GM12892 (cell line): ENCODE results near the gene NAV3.
"Not testable (repeated sequence)": the region's sequence is repeated elsewhere in the genome, so short reads cannot be mapped to it uniquely, and the experiment has no call there.

Source experiments
- DNase-seq: peaks from one replicate; pipeline ENCODE4 v3.0.0; 2011; ENCODE audit not compliant: insufficient read length
- FAIRE-seq: peaks from 2 replicates; lab custom pipeline; 2011; peaks lifted over from hg19 to GRCh38; lab: Jason Lieb, UNC
- POLR2A ChIP-seq: IDR thresholded peaks from 2 replicates; pipeline ENCODE4 v1.6.1; 2011; ENCODE audit warnings: low read depth, low read length, control low read depth
- POLR2AphosphoS5 ChIP-seq: IDR thresholded peaks from 2 replicates; pipeline ENCODE4 v1.6.1; 2011; ENCODE audit warnings: low read depth, low read length, control low read depth
- TAF1 ChIP-seq: IDR thresholded peaks from 2 replicates; pipeline ENCODE4 v1.6.1; 2011; ENCODE audit warnings: low read depth, mild to moderate bottlenecking, control low read depth, low read length, borderline replicate concordance

NAV3 gene

DNA sequence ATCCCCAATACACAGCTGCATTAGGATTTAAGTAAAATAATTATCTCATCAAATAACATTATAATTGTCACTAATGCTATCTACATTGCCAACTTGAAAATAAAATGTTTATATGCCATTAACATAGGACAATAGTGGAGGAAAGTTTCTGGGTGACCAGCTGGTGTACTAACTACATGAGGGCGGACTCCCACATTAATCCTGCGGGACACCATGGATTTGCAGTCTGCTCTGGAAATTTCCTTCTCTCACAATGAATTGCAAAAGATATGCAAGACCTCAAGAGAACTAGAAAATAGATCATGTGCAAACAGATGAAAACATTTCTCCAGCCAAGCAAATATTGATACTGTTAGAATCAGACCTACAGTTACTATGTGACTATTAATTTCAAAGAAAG is 390.1 kb downstream of the NAV3 start:
- no peak for FAIRE-seq
- DNase-seq = no peak
- TF ChIP-seq TAF1 (no peak), POLR2AphosphoS5 (no peak), POLR2A (no peak)

DNA sequence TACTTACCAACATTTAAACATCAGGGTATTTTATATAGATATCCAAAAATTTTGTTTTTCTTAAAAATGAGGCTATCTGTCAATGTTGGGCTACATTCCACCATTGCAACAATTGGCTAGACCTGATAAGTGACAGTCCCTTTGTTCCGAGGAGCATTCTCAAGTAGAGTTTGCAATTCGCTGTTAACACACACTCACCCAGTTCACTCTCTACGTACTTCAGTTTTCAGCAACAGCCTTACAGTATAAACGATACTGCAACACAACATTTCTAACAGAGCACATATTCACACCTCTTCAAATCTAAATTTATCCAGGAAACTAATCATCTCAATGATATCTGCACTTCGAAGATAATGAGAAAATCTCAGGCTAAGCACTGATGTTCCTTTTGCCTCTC is 393.5 kb downstream of the NAV3 start:
- FAIRE-seq (no peak), DNase-seq (no peak)
- TF ChIP-seq TAF1 (no peak), POLR2A (no peak), POLR2AphosphoS5 (no peak)

DNA sequence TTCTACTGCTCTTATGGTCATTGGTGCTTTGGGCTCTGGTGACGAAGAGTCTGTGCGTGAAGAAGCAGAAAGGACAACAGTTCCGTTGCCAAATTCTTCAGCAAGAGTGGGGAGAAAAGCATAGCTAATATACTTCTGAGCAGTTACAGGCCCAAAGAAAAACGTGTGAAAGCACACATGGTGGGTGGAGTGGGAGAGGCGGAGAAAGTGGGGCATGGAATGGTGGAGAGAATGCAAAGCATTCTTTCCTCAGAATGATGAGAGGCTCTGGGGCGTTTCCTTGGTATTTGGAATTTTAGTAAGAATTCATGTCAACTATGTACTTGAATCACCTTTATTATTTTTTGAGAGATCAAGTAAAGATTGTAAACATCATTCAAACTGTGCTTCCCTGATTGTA is 396.1 kb downstream of the NAV3 start:
- DNase-seq (no peak), FAIRE-seq (no peak)
- TF ChIP-seq TAF1 (no peak), POLR2A (no peak), POLR2AphosphoS5 (no peak)

DNA sequence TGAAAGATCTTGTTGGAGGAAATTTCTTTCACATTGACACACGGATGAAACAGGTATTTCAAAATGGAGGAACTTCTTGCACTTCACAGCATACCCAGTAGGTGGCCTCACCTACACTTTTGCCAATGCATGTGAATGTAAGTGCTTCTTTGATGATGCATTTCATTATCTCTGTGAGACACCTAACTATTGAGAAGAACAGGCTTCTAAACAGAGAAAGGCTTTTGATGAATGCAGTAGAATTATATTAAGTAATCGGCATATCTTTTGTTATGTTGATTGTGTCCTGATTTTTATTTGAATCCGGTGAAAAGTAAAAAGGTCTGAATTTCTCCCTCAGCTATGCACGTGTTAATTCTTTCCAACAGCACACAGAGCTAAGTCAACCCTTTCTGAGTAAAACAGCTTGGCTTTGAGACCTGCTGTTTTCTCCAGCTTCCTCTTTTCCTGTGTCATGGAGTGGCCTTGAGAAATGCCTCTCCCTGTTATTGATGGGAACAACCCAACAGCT is 399.0 kb downstream of the NAV3 start:
- no peak for DNase-seq
- peak; percentile 24 for FAIRE-seq
- TF ChIP-seq POLR2A (no peak), POLR2AphosphoS5 (no peak), TAF1 (no peak)

DNA sequence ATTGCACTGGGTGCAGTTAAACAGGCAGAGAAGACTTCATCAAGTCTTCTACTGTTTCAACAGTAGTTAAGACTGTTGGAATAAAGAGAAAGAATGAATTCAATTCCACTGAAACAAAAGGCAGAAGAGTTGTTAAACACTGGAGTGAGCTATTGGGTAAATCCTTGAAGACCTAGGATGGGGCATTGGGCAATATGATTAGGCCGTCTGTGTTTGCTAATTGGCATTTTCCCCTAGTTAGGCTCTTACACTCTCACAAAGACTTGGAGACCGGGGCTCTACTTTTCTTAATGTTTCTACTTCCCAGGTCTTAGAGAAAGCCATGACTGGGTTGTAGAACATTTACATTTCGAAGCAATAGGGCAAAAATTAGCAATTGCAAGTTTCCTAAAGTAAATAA is 402.1 kb downstream of the NAV3 start:
- DNase-seq = no peak
- TF ChIP-seq POLR2AphosphoS5 (no peak), POLR2A (no peak), TAF1 (no peak)
- FAIRE-seq = no peak

DNA sequence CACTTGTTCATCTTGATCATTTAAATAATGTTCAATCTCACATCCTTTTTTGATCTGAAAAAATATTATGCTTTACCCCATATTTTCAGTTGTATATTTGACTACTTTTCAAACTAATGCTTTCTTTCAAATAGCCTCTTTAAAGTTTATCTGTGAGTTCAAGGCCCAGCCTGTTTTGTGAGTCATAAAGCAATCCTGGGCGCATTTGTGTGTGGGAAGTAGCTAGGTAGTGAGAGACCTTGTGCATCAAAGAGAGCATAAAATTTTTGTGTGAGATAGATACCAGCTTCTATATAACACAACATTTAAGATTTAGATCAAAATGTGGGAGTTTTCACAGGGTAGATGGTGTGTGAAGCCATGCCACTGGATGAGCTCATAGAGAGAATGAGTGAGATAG is 405.6 kb downstream of the NAV3 start:
- DNase-seq (no peak), FAIRE-seq (no peak)
- TF ChIP-seq TAF1 = no peak
- TF ChIP-seq POLR2AphosphoS5 = no peak
- TF ChIP-seq POLR2A = no peak

DNA sequence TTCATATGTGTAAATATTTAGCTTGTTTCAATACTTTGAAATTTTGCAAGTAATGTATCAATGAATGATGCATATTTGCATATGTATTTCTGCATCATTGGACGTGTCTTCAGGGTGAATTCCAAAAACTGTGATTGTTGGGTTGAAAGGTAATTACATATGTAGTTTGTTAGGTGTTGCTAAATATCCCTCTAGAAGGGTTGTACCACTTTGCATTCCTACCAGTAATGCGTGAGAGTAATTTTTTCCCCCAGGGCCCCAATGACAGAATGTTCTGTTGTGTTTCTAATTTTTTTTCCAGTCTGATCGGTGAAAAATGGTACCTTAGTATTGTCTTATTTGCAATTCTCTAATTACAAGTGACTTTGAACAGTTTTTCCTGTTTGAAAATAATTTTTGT is 408.9 kb downstream of the NAV3 start:
- TF ChIP-seq TAF1 = no peak
- no peak for TF ChIP-seq POLR2A
- no peak for TF ChIP-seq POLR2AphosphoS5
- no peak for FAIRE-seq
- no peak for DNase-seq

DNA sequence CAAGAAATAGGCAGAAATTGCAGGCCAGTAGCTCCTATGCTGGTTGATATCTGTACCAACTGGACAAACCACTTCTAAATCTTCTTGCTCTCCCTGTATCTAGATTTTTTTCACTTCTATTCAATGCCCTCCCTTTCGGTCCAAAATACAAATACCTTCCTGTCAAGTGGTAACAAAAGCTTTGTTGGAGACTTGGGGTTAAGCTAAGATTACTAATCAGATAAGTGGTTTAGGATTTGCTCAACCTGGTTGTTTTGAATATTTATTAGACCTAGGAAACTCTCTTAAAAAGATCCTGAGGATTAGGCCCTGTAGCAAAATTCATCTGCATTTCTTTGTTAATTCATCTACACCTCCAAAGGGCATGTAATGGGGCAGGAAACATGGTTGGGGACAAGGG is 410.1 kb downstream of the NAV3 start:
- no peak for FAIRE-seq
- no peak for DNase-seq
- TF ChIP-seq TAF1 (no peak), POLR2A (no peak), POLR2AphosphoS5 (no peak)

DNA sequence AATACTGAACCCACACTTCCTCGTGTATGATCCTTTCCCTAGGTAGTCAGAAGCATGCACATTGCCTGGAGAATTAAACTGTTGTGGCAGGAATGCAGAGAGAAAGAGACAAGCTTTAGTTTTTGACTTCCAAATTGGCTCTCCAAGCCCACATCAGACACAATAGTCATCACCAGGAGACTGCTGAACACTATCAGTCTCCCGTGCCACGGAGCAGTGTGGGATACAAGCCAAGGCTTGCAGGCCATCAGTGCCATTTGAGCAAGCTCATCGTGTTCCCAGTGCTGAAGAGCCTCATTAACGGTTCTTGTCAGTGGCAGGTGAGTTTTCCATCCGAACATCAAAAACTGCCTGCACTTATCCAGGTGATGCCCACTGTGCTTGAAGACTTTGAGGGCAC is 410.8 kb downstream of the NAV3 start:
- DNase-seq (no peak), FAIRE-seq (no peak)
- TF ChIP-seq TAF1 (no peak), POLR2A (no peak), POLR2AphosphoS5 (no peak)

DNA sequence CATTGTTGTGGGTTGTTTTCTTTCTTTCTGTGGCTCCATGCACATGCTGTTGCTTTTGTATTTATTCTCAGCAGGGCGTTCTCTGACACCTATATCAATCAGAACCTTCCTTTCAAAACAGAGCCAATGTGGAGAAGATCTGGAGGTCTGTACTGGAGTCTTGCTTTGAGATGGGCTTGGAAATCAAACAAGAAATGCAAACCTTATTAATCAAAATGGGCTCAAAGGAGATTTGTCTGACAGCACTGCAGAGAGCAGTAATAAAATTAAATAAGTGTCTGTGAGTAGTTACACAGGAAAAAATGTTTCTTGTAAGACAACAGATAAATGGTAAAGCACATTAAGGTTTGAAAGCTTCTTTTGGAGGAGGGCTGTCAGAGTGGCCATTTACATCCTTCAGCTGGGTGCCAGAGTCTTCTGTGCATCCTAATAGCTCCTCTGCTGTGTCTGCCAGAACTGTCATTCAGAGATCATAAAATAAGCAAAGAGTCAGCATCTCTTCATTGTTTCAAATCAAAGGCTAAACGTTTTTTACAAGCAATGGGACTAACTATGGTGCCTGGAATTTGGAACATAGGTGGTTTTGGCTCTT is 414.3 kb downstream of the NAV3 start:
- FAIRE-seq (no peak), DNase-seq (no peak)
- TF ChIP-seq POLR2AphosphoS5 = no peak
- TF ChIP-seq TAF1 = no peak
- no peak for TF ChIP-seq POLR2A

DNA sequence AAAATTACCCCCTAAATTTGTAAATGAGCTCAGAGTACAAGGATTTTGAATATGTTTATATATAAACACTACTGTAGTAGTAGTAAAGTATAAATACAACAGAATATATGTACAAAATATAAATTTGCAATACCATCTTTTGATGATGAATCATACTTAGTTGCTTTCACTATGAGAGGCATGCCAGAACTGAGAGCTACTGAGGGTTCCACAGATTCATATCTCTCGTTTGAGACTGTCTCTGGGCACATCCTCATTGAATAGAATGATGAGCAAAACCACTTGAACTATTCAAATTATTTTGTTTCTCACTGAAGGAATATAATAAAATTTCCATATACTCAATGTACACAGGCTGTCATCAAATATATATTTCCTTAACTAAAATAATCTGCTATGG is 417.6 kb downstream of the NAV3 start:
- TF ChIP-seq TAF1 (no peak), POLR2AphosphoS5 (no peak), POLR2A (no peak)
- DNase-seq = no peak
- no peak for FAIRE-seq

DNA sequence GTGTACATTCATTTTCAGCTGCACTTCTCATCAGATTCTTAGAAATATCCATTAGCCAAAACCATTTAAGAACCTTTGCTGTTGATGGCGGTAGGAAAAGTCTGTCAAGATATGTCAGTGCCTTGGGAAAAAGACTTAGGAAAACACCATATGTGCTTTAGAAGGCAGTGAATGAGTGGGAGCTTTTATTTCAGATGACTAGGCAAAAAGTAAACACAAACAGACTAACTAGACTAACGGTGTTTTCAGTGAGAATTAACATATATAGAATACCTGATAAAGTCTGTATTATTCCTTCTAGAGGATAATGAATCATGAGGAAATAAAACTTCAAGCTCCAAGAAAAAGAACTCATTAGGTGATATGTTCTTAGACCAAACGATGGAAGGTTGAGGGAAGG is 418.9 kb downstream of the NAV3 start:
- TF ChIP-seq POLR2AphosphoS5 (no peak), TAF1 (no peak), POLR2A (no peak)
- DNase-seq = no peak
- no peak for FAIRE-seq

DNA sequence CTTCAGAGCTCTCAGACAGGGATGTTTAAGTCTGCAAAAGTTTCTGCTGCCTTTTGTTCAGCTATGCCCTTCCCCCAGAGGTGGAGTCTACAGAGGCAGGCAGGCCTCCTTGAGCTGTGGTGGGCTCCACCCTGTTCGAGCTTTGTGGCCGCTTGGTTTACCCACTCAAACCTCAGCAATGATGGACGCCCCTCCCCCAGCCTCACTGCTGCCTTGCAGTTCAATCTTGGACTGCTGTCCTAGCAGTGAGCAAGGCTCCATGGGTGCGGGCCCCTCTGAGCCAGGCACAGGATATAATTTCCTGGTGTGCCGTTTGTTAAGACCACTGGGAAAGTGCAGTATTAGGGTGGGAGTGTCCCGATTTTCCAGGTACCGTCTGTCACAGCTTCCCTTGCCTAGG is 427.0 kb downstream of the NAV3 start:
- DNase-seq, FAIRE-seq: not testable (repeated sequence)
